H9 (cell line): ENCODE measurements around the gene ZFP36L1. TPM values are rescaled to one million over a fixed set of nuclear protein-coding genes. Genes with fewer than 3 reads are reported as not detected.

Experiments used
- DNase-seq: peaks from one replicate; pipeline ENCODE4 v3.0.0-alpha.2; 2017
- H2AFZ ChIP-seq: one replicate; pipeline ENCODE4 v1.6.1; 2013; ENCODE audit warnings: mild to moderate bottlenecking, low read length, control low read depth, moderate library complexity
- H2AK5ac ChIP-seq: 2 replicates; pipeline ENCODE4 v1.6.1; 2013; ENCODE audit warnings: low read length, control low read depth, mixed read lengths; ENCODE audit not compliant: insufficient read length
- H2BK120ac ChIP-seq: one replicate; pipeline ENCODE4 v1.6.1; 2013; ENCODE audit warnings: low read depth, mild to moderate bottlenecking, low read length, control low read depth, inconsistent platforms; ENCODE audit not compliant: poor library complexity, severe bottlenecking
- H2BK12ac ChIP-seq: 2 replicates; pipeline ENCODE4 v1.6.1; 2013; ENCODE audit warnings: low read length, control low read depth, mixed read lengths, low read depth; ENCODE audit not compliant: insufficient read length
- H2BK15ac ChIP-seq: 2 replicates; pipeline ENCODE4 v1.6.1; 2013; ENCODE audit warnings: low read depth, low read length, control low read depth
- H2BK20ac ChIP-seq: one replicate; pipeline ENCODE4 v1.6.1; 2013; ENCODE audit warnings: low read depth, mild to moderate bottlenecking, low read length, control low read depth, inconsistent platforms; ENCODE audit not compliant: poor library complexity, severe bottlenecking
- H2BK5ac ChIP-seq: 2 replicates; pipeline ENCODE4 v1.6.1; 2013; ENCODE audit warnings: low read length, control low read depth, mixed read lengths; ENCODE audit not compliant: insufficient read length
- H3K14ac ChIP-seq: 2 replicates; pipeline ENCODE4 v1.6.1; 2013; ENCODE audit warnings: low read length, control low read depth; ENCODE audit not compliant: insufficient read depth
- H3K18ac ChIP-seq: 2 replicates; pipeline ENCODE4 v1.6.1; 2013; ENCODE audit warnings: low read depth, mild to moderate bottlenecking, mixed read lengths, low read length, control low read depth; ENCODE audit not compliant: insufficient read length
- H3K23ac ChIP-seq: 2 replicates; pipeline ENCODE4 v1.6.1; 2013; ENCODE audit warnings: low read length, control low read depth, mixed read lengths, low read depth; ENCODE audit not compliant: insufficient read length
- H3K23me2 ChIP-seq: 2 replicates; pipeline ENCODE4 v1.6.1; 2013; ENCODE audit warnings: low read depth, mild to moderate bottlenecking, mixed read lengths, low read length, control low read depth; ENCODE audit not compliant: insufficient read length, poor library complexity, severe bottlenecking
- H3K27ac ChIP-seq: 2 replicates; pipeline ENCODE4 v1.5.1; 2013; ENCODE audit warnings: low read length, control low read depth, mixed read lengths, low read depth; ENCODE audit not compliant: insufficient read length
- H3K27me3 ChIP-seq: 2 replicates; pipeline ENCODE4 v1.6.1; 2013; ENCODE audit warnings: low read length, control low read depth, inconsistent platforms; ENCODE audit not compliant: insufficient read depth
- H3K4ac ChIP-seq: 2 replicates; pipeline ENCODE4 v1.6.1; 2013; ENCODE audit warnings: low read depth, mild to moderate bottlenecking, control low read depth, inconsistent platforms, low read length, moderate library complexity
- H3K4me1 ChIP-seq: 2 replicates; pipeline ENCODE4 v1.6.1; 2013; ENCODE audit warnings: low read length, control low read depth, inconsistent platforms; ENCODE audit not compliant: insufficient read depth
- H3K4me2 ChIP-seq: 2 replicates; pipeline ENCODE4 v1.6.1; 2013; ENCODE audit warnings: low read length, control low read depth, mixed read lengths; ENCODE audit not compliant: insufficient read length, insufficient read depth
- H3K56ac ChIP-seq: 2 replicates; pipeline ENCODE4 v1.6.1; 2013; ENCODE audit warnings: low read depth, mild to moderate bottlenecking, mixed read lengths, low read length, control low read depth; ENCODE audit not compliant: insufficient read length
- H3K79me1 ChIP-seq: 2 replicates; pipeline ENCODE4 v1.6.1; 2013; ENCODE audit warnings: low read depth, mild to moderate bottlenecking, moderate library complexity, low read length, control low read depth, inconsistent platforms; ENCODE audit not compliant: insufficient read depth, poor library complexity, severe bottlenecking
- H3K79me2 ChIP-seq: 2 replicates; pipeline ENCODE4 v1.6.1; 2013; ENCODE audit warnings: low read length, control low read depth, inconsistent platforms; ENCODE audit not compliant: insufficient read depth
- H3K9ac ChIP-seq: 2 replicates; pipeline ENCODE4 v1.6.1; 2013; ENCODE audit warnings: low read length, control low read depth, mixed read lengths; ENCODE audit not compliant: insufficient read length; ENCODE audit errors: extremely low read depth
- H3K9me3 ChIP-seq: one replicate; pipeline ENCODE4 v1.6.1; 2013; ENCODE audit warnings: low read depth, low read length, inconsistent platforms; ENCODE audit not compliant: control insufficient read depth
- H3T11ph ChIP-seq: one replicate; pipeline ENCODE4 v1.6.1; 2013; ENCODE audit warnings: mild to moderate bottlenecking, low read length, control low read depth, inconsistent platforms
- H4K20me1 ChIP-seq: one replicate; pipeline ENCODE4 v1.6.1; 2013; ENCODE audit not compliant: control insufficient read depth, insufficient read length, insufficient read depth
- H4K5ac ChIP-seq: 2 replicates; pipeline ENCODE4 v1.6.1; 2013; ENCODE audit warnings: low read depth, mild to moderate bottlenecking, mixed read lengths, low read length, control low read depth; ENCODE audit not compliant: insufficient read length
- H4K8ac ChIP-seq: replicated peaks from 2 replicates; pipeline ENCODE4 v1.6.1; 2013; ENCODE audit warnings: low read length, control low read depth, mixed read lengths, low read depth; ENCODE audit not compliant: insufficient read length
- H4K91ac ChIP-seq: 2 replicates; pipeline ENCODE4 v1.6.1; 2013; ENCODE audit warnings: low read depth, mild to moderate bottlenecking, moderate library complexity, mixed read lengths, low read length, control low read depth; ENCODE audit not compliant: insufficient read length
- H3K27ac Mint-ChIP-seq, 3 experiments: 2 replicates in 2 of 3; 3 replicates in 1 of 3; pipeline ENCODE4 v1.8.0; 2020 to 2021; ENCODE audit warnings: mixed read lengths in 3 of 3, mild to moderate bottlenecking in 1 of 3, moderate library complexity in 1 of 3
- H3K27me3 Mint-ChIP-seq: 2 replicates; pipeline ENCODE4 v1.8.0; 2021; ENCODE audit warnings: low read depth, mild to moderate bottlenecking, moderate library complexity, mixed read lengths
- H3K36me3 Mint-ChIP-seq, 3 experiments: 2 replicates in 2 of 3; 3 replicates in 1 of 3; pipeline ENCODE4 v1.8.0; 2020 to 2021; ENCODE audit warnings: low read depth in 3 of 3, mixed read lengths in 3 of 3; ENCODE audit not compliant: insufficient read depth in 1 of 3
- H3K4me1 Mint-ChIP-seq, 2 experiments: 2 replicates each; pipeline ENCODE4 v1.8.0; 2020; ENCODE audit warnings: mixed read lengths in 2 of 2
- H3K4me3 Mint-ChIP-seq, 2 experiments: 2 replicates in 1 of 2; 3 replicates in 1 of 2; pipeline ENCODE4 v1.8.0; 2020 to 2021; ENCODE audit warnings: mild to moderate bottlenecking in 2 of 2, mixed read lengths in 2 of 2, moderate library complexity in 1 of 2
- H3K9me3 Mint-ChIP-seq, 2 experiments: 2 replicates in 1 of 2; 3 replicates in 1 of 2; pipeline ENCODE4 v1.8.0; 2020; ENCODE audit warnings: mild to moderate bottlenecking in 2 of 2, mixed read lengths in 2 of 2, moderate library complexity in 1 of 2
- CTCF ChIP-seq: fragments of 200-600 bp; sonication (generic); conservative IDR thresholded peaks from 3 replicates; pipeline ENCODE4 v1.8.0; 2021; ENCODE audit warnings: antibody characterized with exemption, mild to moderate bottlenecking
- WGBS: extraction: QIAGEN DNeasy Blood & Tissue Kit; methylation state at CpG from one replicate; pipeline ENCODE4 v1.1.7; 2013; ENCODE audit warnings: missing lambda C conversion rate, low lambda C conversion rate, mixed read lengths; ENCODE audit not compliant: insufficient read length; ENCODE audit errors: extremely low coverage; 5-methylcytosine and 5-hydroxymethylcytosine counted together
- total RNA-seq: library from RNA; stranded (reverse); gene quantifications from 2 replicates; pipeline ENCODE4 v1.2.1, GENCODE V29; 2021

Gene ZFP36L1
- total RNA-seq, 1 experiment from 2014 or later: 109 TPM

GRCh38 chr14:68748260-68748659 lies 44.6 kb downstream of the ZFP36L1 start:
- Histone ChIP-seq H3K23ac (no peak overlapping the region), H2BK20ac (no peak overlapping the region), H3K23me2 (no peaks in the 10 kb centered on the region), H2BK120ac (no peak overlapping the region), H4K8ac (no peak overlapping the region), H3K4me2 (no peak overlapping the region), H3K9ac (no peak overlapping the region), H3K4ac (no peak overlapping the region), H2BK15ac (no peak overlapping the region), H2AK5ac (no peak overlapping the region), H4K20me1 (no peaks in the 10 kb centered on the region), H3K18ac (no peak overlapping the region), H3K56ac (no peak overlapping the region), H3K9me3 (no peaks in the 10 kb centered on the region), H2AFZ (no peak overlapping the region), H3T11ph (no peak overlapping the region), H3K79me1 (no peaks in the 10 kb centered on the region), H4K91ac (no peak overlapping the region), H2BK5ac (no peak overlapping the region), H3K27ac (no peak overlapping the region), H3K79me2 (no peaks in the 10 kb centered on the region), H4K5ac (no peak overlapping the region), H3K27me3 (no peaks in the 10 kb centered on the region), H3K14ac (no peak overlapping the region), H2BK12ac (no peak overlapping the region), H3K4me1 (no peaks in the 10 kb centered on the region)
- Mint-ChIP-seq H3K27ac (no peak overlapping the region), H3K4me3 (no peak overlapping the region), H3K4me1 (peaks cover 0 to 3% of the 10 kb centered on the region in 2 experiments; a peak in 3 of 4 replicates), H3K9me3 (no peaks in the 10 kb centered on the region; a peak in 2 of 5 replicates), H3K36me3 (no peaks in the 10 kb centered on the region), H3K27me3 (no peaks in the 10 kb centered on the region)
- DNase-seq: no peak
- no peak for TF ChIP-seq CTCF
- WGBS: no CpG with 5 or more reads among the region's 10 CpGs
